ENCODE measurements around the gene KIF1B. TPM values are rescaled to one million over a fixed set of nuclear protein-coding genes. Genes with fewer than 3 reads are reported as not detected.

KIF1B gene
- total and polyA plus RNA-seq, 4 donors, result 8.4 to 40.9 (median 8.9) TPM

- Histone ChIP-seq H3K36me3 (ENCODE audit: control insufficient read depth in 4 of 4, insufficient read depth in 3 of 4, low read depth in 1 of 4, low read length in 3 of 4) (peaks cover 0 to 2% (median 0%) of the 10 kb centered on the region in 4 donors), H3K4me1 (ENCODE audit: control insufficient read depth in 4 of 4, insufficient read depth in 4 of 4, low read length in 3 of 4) (no peaks in the 10 kb centered on the region), H3K27me3 (ENCODE audit: control insufficient read depth in 4 of 4, insufficient read depth in 4 of 4, low read length in 3 of 4) (no peaks in the 10 kb centered on the region), H3K9me3 (ENCODE audit: control insufficient read depth in 4 of 4, low read length in 3 of 4) (no peaks in the 10 kb centered on the region), H3K9ac (ENCODE audit: low read depth in 1 of 2, low read length in 2 of 2) (no peak overlapping the region), H3K4me3 (ENCODE audit: low read depth in 1 of 3, low read length in 3 of 3) (no peak overlapping the region), H3K27ac (ENCODE audit: low read depth in 1 of 2, low read length in 2 of 2) (no peak overlapping the region)
- DNase-seq (ENCODE audit: low spot score), result no peak
- TF ChIP-seq MAX (IDR thresholded peaks at IDR 0.05) (no peak), HNF4A (conservative IDR thresholded peaks at IDR 0.05) (no peak), SP1 (IDR thresholded peaks at IDR 0.05) (no peak), NR2F2 (IDR thresholded peaks at IDR 0.05) (no peak), EGR1 (IDR thresholded peaks at IDR 0.05; ENCODE audit: low read depth in 2 of 2) (no peak), ZBTB33 (IDR thresholded peaks at IDR 0.05) (no peak), REST (IDR thresholded peaks at IDR 0.05) (no peak), ATF3 (IDR thresholded peaks at IDR 0.05) (no peak), RAD21 (IDR thresholded peaks at IDR 0.05) (no peak), GABPA (IDR thresholded peaks at IDR 0.05 in 1 of 2, conservative IDR thresholded peaks at IDR 0.05 in 1 of 2) (no peak), CTCF (IDR thresholded peaks at IDR 0.05; ENCODE audit: low read depth, low read length, missing input control) (no peak), FOXA1 (IDR thresholded peaks at IDR 0.05) (no peak), RXRA (IDR thresholded peaks at IDR 0.05) (no peak)
- WGBS, result 91% methylated on average over 7 of the region's 7 CpGs
Observed at GRCh38 chr1:10242135-10242534, 31.8 kb downstream of the KIF1B start.

- no peak for DNase-seq (ENCODE audit: low spot score)
- H3K36me3 ChIP-seq (ENCODE audit: control insufficient read depth in 4 of 4, insufficient read depth in 3 of 4, low read depth in 1 of 4, low read length in 3 of 4), result peaks cover 0 to 2% (median 0%) of the 10 kb centered on the region in 4 donors
- WGBS, result 89% methylated on average over 6 of the region's 6 CpGs
- no peaks in the 10 kb centered on the region for H3K4me1 ChIP-seq (ENCODE audit: control insufficient read depth in 4 of 4, insufficient read depth in 4 of 4, low read length in 3 of 4)
- H3K9me3 ChIP-seq (ENCODE audit: control insufficient read depth in 4 of 4, low read length in 3 of 4), result no peaks in the 10 kb centered on the region
- no peak overlapping the region for H3K27ac ChIP-seq (ENCODE audit: low read depth in 1 of 2, low read length in 2 of 2)
- H3K27me3 ChIP-seq (ENCODE audit: control insufficient read depth in 4 of 4, insufficient read depth in 4 of 4, low read length in 3 of 4), result no peaks in the 10 kb centered on the region
- H3K9ac ChIP-seq (ENCODE audit: low read depth in 1 of 2, low read length in 2 of 2), result no peak overlapping the region
- TF ChIP-seq EGR1 (IDR thresholded peaks at IDR 0.05; ENCODE audit: low read depth in 2 of 2) (no peak), HNF4A (conservative IDR thresholded peaks at IDR 0.05) (no peak), MAX (IDR thresholded peaks at IDR 0.05) (no peak), ATF3 (IDR thresholded peaks at IDR 0.05) (no peak)
- H3K4me3 ChIP-seq (ENCODE audit: low read depth in 1 of 3, low read length in 3 of 3), result no peak overlapping the region
Observed at GRCh38 chr1:10242811-10243210, 32.4 kb downstream of the KIF1B start.

All from liver (tissue), 9 donors.